NCI-H2171 treated with DMSO at 0.1 percent for 48 hours (cell line): ENCODE measurements around the gene EFNA5.
"Not testable (repeated sequence)": the region's sequence is repeated elsewhere in the genome, so short reads cannot be mapped to it uniquely, and the experiment has no call there.

Experiments
- DNase-seq: peaks from one replicate; lab custom pipeline; 2025; lab: John Stamatoyannopoulos, UW

EFNA5 gene

GRCh38 chr5:107365320-107366109 is 305.2 kb downstream of the EFNA5 start:
- no peak for DNase-seq

GRCh38 chr5:107364443-107365319 is 306.1 kb downstream of the EFNA5 start:
- no peak for DNase-seq

GRCh38 chr5:107363768-107364167 is 307.0 kb downstream of the EFNA5 start:
- DNase-seq, result no peak

- no peak for DNase-seq
These were observed 308.8 kb downstream of the EFNA5 start for GRCh38 chr5:107361945-107362344.

GRCh38 chr5:107359916-107360234 is 310.9 kb downstream of the EFNA5 start:
- DNase-seq, result no peak

GRCh38 chr5:107359033-107359915 is 311.5 kb downstream of the EFNA5 start:
- no peak for DNase-seq

GRCh38 chr5:107356891-107357290 is 313.8 kb downstream of the EFNA5 start:
- no peak for DNase-seq

- DNase-seq, result no peak
These were observed 318.2 kb downstream of the EFNA5 start for GRCh38 chr5:107352576-107352975.

- DNase-seq, result not testable (repeated sequence)
These were observed 324.2 kb downstream of the EFNA5 start for GRCh38 chr5:107346580-107346979.

- DNase-seq, result no peak
These were observed 328.4 kb downstream of the EFNA5 start for GRCh38 chr5:107342371-107342770.

- no peak for DNase-seq
These were observed 329.2 kb downstream of the EFNA5 start for GRCh38 chr5:107341376-107342084.

GRCh38 chr5:107340631-107341030 is 330.1 kb downstream of the EFNA5 start:
- no peak for DNase-seq

- no peak for DNase-seq
These were observed 332.4 kb downstream of the EFNA5 start for GRCh38 chr5:107338335-107338734.

- no peak for DNase-seq
These were observed 333.5 kb downstream of the EFNA5 start for GRCh38 chr5:107337281-107337680.

- DNase-seq, result no peak
These were observed 338.9 kb downstream of the EFNA5 start for GRCh38 chr5:107331882-107332281.

- no peak for DNase-seq
These were observed 339.4 kb downstream of the EFNA5 start for GRCh38 chr5:107331312-107331711.

- DNase-seq, result no peak
These were observed 339.8 kb downstream of the EFNA5 start for GRCh38 chr5:107330903-107331302.

- no peak for DNase-seq
These were observed 340.9 kb downstream of the EFNA5 start for GRCh38 chr5:107329850-107330249.
